ENCODE measurements around the gene CNP.

CNP gene

DNA sequence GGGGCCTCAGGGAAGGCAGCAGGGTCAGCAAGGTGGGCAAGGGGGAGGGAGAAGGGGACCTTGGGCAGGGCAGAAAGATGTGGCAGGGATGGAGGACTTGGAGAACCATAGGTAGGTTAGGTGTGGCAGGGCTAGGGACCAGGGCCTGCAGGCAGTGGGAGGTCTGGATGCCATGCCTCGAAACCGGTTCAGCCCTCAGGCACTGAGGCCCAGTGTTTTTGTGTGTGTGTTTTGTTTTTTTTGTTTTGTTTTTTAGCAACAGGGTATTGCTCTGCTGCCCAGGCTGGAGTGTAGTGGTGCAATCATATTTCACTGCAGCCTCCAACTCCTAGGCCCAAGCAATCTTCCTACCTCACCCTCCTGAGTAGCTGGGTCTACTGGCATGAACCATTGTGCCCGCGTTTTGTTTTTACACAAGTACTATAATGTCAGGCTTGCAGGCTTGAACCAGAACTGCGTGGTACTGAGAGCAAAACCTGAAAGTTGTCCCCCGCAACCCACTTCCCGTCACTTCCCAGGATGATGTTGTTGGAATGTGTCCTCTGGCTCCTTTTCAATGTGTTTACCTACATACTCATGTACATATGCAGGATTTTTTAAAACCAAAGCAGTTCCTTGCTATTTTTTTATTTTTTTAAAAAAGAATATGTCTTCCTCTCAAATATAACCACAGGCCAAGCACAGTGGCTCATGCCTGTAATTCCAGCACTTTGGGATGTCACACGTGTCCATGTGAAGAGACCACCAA lies 23.8 kb upstream of the CNP start:
- DNase-seq (ENCODE audit: low spot score), result no peak

DNA sequence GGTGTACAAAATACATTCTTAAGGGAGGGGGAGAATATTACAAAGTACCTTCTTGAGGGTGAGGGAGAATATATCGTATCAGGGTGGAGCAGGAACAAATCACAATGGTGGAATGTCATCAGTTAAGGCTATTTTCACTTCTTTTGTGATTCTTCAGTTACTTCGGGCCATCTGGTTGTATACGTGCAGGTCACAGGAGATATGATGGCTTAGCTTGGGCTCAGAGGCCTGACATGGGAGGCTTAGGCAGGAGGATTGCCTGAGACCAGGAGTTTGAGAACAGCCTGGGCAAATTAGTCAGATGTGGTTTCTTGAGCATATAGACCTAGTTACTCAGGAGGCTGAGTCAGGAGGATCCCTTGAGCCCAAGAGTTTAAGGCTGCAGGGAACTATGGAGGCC lies 23.1 kb upstream of the CNP start:
- no peak for DNase-seq (ENCODE audit: low spot score)

DNA sequence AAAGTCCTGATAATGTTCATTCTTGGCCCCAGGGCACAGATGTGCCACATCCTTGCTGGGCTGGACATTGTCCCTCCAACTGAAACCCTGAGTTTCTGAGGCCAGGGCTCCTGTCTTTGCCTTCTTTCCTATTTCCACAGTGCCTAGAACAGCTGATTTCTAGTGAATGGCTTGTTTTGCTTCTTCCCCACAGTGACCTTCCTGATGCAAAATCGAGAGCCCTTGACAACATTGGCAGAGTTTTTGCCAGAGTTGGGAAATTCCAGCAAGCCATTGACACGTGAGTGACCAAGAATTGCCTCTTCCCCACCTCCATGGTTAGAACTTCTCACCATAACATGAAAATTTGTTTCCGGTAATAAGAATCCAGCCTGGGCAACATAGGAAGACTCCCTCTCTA lies 21.7 kb upstream of the CNP start:
- no peak for DNase-seq (ENCODE audit: low spot score)

DNA sequence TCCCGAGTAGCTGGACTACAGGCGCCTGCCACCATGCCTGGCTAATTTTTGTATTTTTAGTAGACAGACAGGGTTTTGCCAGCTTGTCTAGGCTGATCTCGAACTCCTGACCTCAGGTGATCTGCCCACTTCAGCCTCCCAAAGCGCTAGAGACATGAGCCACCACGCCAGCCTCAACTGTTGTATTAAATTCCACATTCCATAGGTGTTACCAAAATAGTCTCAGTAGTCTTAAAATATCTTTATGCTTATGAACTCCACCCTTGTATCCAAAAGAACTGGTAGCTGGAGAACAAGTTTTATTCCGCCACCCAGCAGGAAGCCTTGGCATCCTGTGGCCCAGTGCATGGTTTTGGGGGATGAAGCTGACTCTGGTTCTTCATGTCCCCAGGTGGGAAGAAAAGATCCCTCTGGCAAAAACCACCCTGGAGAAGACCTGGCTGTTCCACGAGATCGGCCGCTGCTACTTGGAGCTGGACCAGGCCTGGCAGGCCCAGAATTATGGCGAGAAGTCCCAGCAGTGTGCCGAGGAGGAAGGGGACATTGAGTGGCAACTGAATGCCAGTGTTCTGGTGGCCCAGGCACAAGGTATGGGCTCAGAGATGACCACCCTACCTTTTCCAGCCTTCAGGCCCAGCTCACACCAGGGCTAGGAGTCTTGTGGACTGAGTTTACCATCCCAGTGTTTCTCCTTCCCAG lies 17.7 kb upstream of the CNP start:
- DNase-seq (ENCODE audit: low spot score), result no peak

DNA sequence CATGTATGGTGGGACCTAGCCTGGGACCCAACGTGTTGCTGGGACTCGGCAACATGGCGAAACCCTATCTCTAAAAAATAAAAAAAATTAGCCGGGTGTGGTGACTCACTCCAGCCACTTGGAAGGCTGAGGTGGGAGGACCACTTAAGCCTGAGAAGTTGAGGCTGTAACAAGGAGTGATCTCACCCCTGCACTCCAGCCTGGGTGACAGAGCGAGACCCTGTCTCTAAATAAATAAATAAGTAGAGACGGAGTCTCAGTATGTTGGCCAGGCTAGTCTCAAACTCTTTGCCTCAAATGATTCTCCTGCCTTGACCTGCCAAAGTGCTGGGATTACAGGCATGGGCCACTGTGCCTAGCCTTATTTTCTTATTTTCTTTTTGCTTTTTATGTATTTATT lies 10.1 kb upstream of the CNP start:
- DNase-seq (ENCODE audit: low spot score), result no peak

DNA sequence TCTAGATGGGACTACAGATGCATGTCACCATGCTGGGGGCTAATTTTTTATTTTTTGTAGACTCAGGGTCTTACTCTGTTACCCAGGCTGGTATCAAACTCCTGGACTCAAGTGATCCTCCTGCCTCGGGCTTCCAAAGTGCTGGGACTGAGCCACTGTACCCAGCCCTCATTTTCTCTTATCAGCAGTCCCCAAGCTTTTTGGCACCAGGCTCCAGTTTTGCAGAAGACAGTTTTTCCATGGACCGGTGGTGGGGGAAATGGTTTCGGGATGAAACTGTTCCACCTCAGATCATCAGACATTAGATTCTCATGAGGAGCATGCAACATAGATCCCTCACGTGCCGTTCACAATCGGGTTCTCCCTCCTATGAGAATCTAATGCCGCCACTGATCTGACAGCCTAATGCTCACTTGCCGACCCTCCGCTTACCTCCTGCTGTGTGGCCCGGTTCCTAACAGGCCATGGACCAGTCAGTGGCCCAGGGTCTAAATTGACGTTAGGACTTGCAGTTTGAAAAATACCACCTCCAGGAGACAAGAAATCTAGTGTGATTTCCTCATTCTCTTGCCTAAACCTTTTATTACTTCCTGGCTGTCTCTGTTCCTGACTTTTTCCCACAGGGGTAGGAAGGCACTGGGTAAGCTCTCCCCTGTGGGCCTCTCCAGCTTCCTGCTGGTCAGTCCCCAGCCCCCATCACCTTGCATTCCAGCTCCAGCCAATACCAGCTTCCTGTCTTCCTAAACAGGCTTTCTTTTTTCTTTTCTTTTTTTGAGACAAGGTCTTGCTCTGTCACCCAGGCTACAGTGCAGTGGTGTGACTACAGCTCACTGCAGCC lies 9.3 kb upstream of the CNP start:
- DNase-seq (ENCODE audit: low spot score), result no peak

DNA sequence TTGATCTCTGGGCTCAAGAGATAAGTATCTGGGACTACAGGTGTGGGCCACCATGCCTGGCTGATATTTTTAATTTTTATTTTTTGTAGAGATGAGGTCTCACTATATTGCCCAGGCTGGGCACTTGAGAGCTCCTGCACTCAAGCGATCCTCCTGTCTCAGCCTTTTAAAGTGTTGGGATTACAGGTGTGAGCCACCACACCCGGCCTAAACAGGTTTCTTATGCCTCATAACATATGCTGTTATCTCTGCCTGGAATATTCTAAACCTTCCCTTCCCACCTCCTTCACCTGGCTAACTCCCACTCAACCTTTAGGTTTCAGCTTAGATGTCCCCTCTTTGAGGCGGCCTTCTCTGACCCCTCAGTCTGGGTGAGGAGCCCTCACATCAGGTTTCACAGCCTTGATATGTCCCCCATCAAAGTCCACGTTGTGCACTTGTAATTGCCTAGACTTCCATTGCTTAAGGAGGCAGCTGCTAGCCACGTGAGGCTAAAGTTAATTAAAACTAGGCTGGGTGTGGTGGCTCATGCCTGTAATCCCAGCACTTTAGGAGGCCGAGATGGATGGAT lies 8.6 kb upstream of the CNP start:
- no peak for DNase-seq (ENCODE audit: low spot score)

DNA sequence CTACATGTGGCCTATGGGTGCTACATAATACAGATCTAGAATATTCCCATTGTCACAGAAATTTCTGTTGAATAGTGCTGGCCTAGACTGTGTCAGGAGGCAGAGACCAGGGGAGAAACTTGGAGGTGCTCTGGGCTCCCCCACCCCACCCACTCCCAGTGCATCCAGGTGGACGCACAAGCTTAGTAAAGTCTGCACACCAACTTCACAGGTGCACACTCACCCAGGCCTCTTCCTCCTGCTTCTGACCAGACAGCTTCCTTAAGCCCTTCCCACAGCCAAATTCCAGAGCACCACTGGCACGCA lies 7.6 kb upstream of the CNP start:
- DNase-seq (ENCODE audit: low spot score), result no peak

DNA sequence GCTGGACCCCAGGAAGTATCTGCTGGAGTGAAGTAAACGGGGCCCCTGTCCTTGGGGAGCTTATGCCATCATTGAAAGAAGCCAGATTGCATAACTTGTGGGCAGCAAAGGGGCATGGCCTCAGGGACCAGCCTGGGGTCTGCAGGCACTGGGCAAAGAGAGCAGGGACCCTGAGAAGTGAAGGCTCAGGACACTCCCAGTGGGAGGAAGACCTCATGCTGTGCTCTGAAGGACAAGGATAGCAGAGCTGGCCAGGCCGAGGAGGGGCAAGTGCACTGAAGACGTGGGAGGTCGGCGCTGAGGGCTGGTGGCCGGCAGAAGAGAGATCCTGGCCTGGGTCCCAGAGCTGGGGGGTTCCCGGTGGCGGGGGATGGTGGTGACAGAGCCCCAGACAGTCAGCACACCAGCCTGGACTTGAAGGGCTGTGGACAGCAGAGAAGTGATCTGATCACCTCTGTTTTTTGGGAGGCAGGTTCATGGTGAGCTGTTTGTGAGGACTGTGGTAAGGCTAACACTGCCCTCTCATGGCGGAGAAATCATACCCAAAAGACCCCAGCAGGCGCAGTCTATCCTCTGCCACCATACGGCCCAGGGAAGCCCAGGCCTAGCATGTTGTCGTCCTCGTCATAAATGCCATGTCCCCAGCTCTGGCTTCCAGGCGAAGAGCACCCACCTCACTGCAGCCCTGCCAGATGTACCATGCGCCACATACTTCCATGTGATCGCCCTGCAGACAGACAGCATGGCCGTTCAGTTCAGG lies 7.1 kb upstream of the CNP start:
- DNase-seq (ENCODE audit: low spot score), result no peak

DNA sequence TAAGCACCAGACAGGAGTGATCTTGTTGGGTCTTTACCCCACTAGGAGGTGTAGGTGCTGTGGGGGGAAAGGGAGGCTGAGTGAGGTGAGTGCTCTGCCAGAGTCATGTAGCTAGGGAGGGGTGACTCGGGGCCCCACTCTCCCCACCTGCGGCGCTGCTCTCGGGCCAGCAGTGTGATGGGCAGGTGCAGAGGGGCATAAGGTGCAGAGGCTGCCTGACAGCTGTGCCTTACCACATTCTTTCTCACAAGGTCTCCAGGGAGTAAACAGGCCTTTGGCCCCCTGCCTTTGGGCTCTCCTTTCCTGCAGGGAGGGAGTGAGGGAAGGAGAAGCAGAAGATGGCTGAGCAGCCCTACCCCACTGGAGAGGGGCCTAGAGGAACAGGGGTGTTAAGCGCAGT lies 4.5 kb upstream of the CNP start:
- DNase-seq (ENCODE audit: low spot score), result no peak

DNA sequence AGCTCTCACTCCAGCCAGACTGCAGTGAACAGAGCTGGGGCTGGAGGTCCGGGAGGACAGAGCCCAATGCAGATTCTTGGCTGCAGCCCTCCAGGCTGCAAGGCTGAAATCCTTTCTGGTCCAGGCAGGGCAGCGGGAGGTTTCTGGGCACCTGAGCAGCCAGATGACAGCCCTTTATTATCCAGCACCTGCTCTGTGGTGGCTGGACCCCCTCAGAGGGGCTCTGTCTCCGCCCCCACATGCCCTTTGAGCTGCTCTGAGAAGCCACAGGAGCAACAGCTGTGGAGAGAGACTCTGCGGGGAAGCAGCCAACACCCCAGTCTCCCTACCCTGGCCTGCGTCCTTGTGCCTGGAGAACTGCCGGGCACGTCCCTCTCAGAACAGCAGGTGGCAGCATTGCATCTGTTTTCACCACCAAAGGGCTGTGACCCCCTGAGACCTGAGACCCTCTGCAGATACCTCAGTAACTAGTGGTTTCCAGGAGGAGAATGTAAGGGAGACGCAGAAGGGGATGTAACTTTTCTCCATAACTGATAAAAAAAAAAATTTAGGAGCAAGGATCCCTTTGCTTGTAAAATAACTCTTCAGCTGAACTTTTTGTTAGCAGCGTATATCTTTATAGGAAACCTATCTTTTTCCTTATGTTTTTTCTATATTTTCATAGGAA lies 3.7 kb upstream of the CNP start:
- DNase-seq (ENCODE audit: low spot score), result peak; percentile 82

DNA sequence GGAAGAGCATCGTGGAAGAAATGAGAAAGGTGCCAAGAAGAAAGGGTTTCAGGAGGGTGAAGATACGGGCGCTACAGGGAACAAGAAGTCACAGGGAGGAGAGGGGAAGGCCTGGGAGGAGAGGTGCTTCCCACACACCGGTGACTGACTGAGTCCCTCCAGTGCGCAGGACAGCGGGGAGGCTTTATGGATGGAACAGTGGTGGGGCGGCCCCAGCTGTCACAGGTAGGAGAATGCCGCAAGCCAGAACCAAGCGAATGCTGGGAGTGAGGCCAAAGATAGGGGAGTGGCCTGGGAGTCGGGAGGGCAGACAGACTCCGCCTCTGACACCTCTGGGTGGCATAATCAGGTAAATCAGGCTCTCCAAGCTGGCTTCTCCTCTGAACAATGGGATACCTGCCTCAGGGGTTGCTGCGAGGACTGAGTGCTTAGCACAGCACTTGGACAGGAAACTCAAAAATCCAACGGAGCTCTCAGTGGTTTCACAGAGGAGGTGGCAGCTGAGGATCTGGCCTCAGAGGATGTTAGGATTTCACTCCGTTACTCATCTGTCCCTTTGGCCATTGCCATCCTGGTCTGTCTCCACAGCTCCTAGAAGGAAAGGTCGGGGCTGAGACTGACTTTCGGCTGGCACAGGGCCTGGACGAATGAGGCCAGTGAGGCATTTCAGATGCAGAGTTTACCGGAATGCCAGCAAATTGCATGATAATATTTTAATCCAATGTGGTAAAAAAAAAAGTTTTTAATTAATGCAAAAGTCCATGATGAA lies 717 bp upstream of the CNP start:
- DNase-seq (ENCODE audit: low spot score), result no peak

DNA sequence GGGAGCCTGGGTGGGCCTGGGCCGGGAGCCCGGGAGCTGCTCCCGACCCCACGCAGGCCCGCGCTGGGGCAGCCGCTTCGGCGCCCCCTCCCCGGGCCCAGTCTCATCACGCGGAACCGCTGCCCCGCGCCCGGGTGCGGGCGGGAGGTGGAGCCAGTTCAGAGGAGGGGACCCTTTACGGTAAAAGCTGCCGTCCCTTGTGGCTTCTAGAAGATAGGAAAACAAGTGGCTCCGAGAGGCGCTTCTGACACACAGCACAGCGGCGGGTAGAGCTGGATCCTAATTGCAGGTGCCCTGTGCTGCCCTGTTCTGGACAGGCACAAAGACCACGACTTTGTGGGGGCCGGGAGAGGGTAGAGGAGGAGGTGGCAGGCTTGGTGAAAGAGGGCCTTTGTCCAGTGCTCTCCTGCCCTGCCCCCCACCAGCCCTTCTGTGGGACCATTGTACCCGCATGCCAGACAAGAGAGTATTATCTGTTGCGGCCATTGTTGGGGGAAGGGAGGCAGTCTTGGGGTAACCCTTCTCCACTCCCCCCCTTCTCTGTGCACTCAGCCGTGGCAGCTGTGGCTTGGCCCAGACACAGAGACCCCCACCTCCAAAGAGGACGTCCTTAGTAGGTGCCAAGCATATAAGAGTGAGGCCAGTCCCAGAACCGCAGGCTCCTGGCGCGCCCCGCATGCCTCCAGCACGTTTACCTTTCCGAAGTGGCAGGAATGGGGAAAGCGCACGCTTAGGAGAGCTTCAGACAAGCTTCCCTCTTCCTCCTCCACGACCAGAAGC lies 736 bp downstream of the CNP start:
- DNase-seq (ENCODE audit: low spot score), result peak; percentile 98

DNA sequence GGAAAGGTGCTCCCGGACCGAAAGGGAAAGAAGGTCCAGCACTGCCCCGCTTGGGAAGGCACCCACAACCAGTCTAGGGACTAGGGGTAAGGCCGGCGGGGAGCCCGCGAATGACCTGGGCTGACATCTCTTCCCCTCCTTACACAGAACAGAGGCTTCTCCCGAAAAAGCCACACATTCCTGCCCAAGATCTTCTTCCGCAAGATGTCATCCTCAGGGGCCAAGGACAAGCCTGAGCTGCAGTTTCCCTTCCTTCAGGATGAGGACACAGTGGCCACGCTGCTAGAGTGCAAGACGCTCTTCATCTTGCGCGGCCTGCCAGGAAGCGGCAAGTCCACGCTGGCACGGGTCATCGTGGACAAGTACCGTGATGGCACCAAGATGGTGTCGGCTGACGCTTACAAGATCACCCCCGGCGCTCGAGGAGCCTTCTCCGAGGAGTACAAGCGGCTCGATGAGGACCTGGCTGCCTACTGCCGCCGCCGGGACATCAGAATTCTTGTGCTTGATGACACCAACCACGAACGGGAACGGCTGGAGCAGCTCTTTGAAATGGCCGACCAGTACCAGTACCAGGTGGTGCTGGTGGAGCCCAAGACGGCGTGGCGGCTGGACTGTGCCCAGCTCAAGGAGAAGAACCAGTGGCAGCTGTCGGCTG lies 1.5 kb downstream of the CNP start:
- no peak for DNase-seq (ENCODE audit: low spot score)

DNA sequence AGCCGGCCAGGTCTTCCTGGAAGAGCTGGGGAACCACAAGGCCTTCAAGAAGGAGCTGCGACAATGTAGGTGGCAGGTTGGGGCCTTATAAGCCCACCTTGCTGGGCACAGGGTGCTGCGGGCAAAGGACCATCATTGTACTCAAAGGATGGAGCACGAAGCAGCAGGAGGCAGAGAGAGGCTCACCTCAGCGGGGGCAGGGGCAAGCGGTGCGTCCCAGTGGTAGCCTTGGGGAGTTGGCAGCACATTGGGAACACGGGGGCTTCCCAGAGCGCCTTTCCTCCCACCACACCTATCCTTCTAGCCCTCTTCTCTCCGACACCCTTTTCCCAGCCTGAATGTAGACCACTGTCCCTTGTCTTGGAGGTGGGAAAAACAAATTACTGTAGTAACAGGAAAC lies 2.1 kb downstream of the CNP start:
- no peak for DNase-seq (ENCODE audit: low spot score)

DNA sequence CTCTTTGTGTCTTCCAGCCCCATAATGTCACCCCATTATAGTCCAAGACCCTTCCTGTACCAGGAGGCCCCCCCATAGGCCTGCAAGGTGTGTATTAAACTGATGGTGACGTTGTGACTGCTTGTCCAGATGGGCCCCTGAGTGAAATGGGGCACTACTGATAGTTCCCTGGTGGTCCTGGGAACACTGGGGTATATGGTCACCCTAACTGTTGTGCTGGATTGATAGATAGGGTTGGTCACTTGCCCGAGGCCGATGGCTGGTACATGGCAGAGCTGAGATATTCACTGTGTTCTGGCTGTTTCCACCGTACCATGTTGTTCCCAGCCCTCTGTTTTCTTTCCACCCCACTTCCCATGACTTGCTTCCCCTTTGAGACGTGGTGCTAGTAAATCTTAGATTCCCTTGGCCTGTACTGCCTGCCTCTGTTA lies 4.3 kb downstream of the CNP start:
- DNase-seq (ENCODE audit: low spot score), result peak; percentile 22

DNA sequence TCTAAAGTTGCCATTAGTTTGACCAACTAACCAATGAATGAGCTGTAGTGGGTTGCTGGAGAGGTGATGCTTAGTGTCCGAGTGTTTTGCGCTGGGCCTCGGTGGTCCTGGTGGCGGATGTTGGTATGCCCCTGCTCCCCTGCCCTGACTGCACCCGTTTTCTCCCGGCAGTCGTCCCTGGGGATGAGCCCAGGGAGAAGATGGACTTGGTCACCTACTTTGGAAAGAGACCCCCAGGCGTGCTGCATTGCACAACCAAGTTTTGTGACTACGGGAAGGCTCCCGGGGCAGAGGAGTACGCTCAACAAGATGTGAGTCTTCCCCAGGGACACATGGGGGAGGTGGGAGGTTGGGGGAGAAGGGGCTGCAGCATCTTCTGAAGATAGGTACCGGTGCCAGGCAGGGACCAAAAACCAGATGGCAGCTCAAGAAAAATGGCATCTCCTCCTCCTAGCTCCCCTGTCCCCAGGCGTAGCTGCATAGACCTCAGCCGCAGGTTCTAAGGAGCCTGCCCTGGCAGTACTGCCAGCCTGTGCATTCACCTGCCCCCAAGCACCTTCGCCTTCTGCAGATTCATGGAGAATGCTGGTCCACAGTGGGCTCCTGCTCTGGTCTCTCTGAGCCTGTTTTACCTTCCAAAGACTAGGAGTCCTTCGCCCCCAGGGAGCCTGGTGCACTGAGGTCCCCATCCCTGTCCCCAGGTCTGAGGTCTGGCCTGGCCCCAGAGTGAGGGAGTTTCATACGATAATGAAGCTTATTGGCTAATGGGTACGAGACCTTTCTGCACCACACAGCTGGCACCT lies 5.3 kb downstream of the CNP start:
- DNase-seq (ENCODE audit: low spot score), result peak; percentile 2

DNA sequence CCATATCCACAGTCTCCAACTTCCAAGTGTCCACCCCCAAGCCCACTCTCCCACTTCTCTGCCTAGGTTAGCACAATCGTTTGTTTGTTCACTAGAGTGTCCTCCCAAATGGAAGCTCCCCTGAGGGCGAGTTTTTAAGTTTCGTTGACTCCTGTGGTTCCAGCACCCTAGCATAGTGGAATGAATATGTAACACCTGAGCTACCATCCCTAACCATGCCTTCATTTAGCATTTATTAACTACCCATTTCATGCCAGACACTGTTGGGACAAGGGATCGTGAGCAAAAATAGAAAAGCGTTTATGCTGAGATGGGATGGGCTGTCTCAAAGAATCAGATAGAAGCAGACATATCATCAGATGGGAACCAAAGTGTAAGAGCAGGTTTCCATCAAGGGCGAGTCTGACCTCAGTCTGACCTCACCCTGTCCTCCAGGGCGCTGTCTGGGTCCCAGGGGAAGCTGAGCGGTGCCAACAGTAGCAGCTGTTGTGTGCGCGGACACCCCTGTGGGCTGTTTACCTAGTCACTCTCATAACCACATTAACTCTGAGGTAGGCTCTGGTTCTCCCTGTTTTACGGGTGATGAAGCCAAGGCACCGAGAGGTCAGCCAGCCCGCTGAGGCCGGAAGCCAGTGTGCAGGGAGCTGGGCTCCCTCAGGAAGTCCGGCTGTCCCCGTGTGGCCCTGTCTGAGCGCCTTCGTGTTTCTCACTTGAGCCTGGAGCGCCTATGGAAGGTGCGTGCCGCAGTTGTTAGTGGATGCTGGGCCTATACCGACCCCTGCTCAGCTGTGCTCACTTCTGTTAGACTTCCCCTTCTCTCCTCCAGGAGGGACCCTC lies 6.2 kb downstream of the CNP start:
- DNase-seq (ENCODE audit: low spot score), result no peak

All from pons (tissue), 1 donor.